Measurements from ENCODE around the gene RAD51B. TPM values are rescaled to one million over a fixed set of nuclear protein-coding genes. Genes with fewer than 3 reads are reported as not detected.

The RAD51B gene
- total and polyA plus RNA-seq, 2 of the 13 experiments (the other 11 are each of a cell fraction or from before 2014, with no cell fraction given): 7.0 to 9.5 TPM

DNA sequence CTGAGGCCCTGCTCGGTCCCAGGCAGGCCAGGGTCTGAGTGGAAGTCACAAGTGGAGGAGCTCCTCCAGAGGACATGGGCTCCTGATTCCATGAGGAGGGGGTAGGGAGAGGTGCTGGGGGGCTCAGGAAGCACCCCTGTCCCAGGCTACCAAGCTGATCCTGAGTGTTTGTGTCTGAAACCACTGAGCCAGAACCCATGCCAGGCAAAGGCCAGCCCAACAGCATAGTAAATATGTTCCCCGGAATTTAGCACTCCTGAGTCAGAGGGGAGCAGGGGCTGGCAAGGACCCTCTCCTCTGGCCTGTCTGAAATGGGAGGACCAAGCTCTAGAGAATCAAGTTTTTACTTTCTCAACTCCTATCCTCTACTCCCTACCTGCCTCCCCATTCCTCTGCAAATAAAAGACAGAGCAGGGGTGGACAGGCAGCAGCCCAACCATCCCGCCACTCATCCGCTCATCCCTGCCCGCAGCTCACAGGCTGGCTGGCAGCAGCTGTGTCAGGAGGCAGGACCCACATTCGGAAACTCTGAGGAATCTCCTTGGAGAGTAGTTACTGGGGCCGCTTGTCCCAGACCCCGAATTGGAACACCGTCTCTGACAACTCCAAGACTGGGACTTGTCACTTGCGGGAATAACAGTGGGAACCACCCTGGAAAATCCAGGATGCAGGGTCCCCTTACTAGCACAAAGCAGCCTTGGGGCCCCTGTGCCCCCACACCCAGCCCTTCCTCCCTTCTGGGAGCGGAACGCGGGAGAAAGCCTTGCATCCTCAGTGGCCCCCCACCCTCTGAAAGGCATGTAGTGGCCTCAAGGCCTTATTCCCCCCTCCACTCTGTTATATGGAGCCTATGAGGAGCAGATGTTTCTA is 870.7 kb downstream of the RAD51B start:
- Histone ChIP-seq H4K20me1 (ENCODE audit: insufficient read depth, low read length) (no peaks in the 10 kb centered on the region), H3K4me1 (ENCODE audit: insufficient read depth, low read length) (peaks cover 26% of the 10 kb centered on the region), H2AFZ (ENCODE audit: low read length) (no peak overlapping the region), H3K36me3 (replicated peaks in 1 of 2; ENCODE audit: control insufficient read depth in 1 of 2, insufficient read depth in 2 of 2, low read length in 2 of 2) (no peaks in the 10 kb centered on the region), H3K79me2 (ENCODE audit: insufficient read depth, low read length) (no peaks in the 10 kb centered on the region), H3K4me3 (replicated peaks in 1 of 3; ENCODE audit: insufficient read depth in 1 of 3, low read depth in 2 of 3, low read length in 3 of 3) (no peak overlapping the region), H3K9me3 (ENCODE audit: low read length) (peaks cover 4% of the 10 kb centered on the region; the same call in 1 of the 2 replicates), H3K9ac (ENCODE audit: insufficient read depth, low read depth, low read length) (no peak overlapping the region), H3K4me2 (ENCODE audit: low read depth, low read length) (no peak overlapping the region), H3K27ac (ENCODE audit: extremely low read length, insufficient read depth, low read length) (no peak overlapping the region), H3K27me3 (ENCODE audit: control insufficient read depth in 1 of 2, insufficient read depth in 2 of 2, low read length in 2 of 2) (peaks cover 0 to 49% of the 10 kb centered on the region in 2 experiments; a peak in 4 of 5 replicates)
- TF ChIP-seq DMAP1 (CRISPR knock-in tag; IDR thresholded peaks at IDR 0.05): no peak
- no peak for TF ChIP-seq NFRKB (IDR thresholded peaks at IDR 0.05)
- no peak for TF ChIP-seq TGIF2 (CRISPR knock-in tag; IDR thresholded peaks at IDR 0.05)
- TF ChIP-seq NCOA2 (CRISPR knock-in tag; IDR thresholded peaks at IDR 0.05): no peak
- TF ChIP-seq, protein P1, sequence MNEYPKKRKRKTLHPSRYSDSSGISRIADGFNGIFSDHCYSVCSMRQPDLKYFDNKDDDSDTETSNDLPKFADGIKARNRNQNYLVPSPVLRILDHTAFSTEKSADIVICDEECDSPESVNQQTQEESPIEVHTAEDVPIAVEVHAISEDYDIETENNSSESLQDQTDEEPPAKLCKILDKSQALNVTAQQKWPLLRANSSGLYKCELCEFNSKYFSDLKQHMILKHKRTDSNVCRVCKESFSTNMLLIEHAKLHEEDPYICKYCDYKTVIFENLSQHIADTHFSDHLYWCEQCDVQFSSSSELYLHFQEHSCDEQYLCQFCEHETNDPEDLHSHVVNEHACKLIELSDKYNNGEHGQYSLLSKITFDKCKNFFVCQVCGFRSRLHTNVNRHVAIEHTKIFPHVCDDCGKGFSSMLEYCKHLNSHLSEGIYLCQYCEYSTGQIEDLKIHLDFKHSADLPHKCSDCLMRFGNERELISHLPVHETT (CRISPR knock-in tag; conservative IDR thresholded peaks at IDR 0.05): no peak
- TF ChIP-seq FOXJ3 (CRISPR knock-in tag; IDR thresholded peaks at IDR 0.05; ENCODE audit: borderline replicate concordance): no peak
- no peak for TF ChIP-seq SIX1 (CRISPR knock-in tag; IDR thresholded peaks at IDR 0.05; ENCODE audit: borderline replicate concordance)
- TF ChIP-seq KDM5A (IDR thresholded peaks at IDR 0.05; ENCODE audit: borderline replicate concordance, low read length): no peak
- TF ChIP-seq ZNF3 (CRISPR knock-in tag; IDR thresholded peaks at IDR 0.05): no peak
- no peak for TF ChIP-seq ZNF547 (CRISPR knock-in tag; IDR thresholded peaks at IDR 0.05)
- no peak for TF ChIP-seq PRPF4 (IDR thresholded peaks at IDR 0.05; ENCODE audit: low read depth, low read length, poor library complexity, severe bottlenecking)
- POLR2A ChIA-PET: no interaction called here
- in situ Hi-C loops (cut with HindIII; ENCODE audit: extremely low pct_ligation_motif_present, low pct_unique_long_range_greater_than_20kb) (no loop called here), intact Hi-C loops (cut with micrococcal nuclease; ENCODE audit: unreplicated experiment) (no loop called here)
- DNase-seq (ENCODE audit: low spot score) (no peak), FAIRE-seq (no peak), ATAC-seq (no peak)
- no TSS peak for BruUV-seq (replicated peaks)
- CTCF ChIA-PET (ENCODE audit: low intra/inter-chr PET ratio, low total read pairs): no interaction called here
- WGBS (ENCODE audit: low lambda C conversion rate): 62% methylated on average over 10 of the region's 13 CpGs

Data from HepG2 (cell line).